Neural progenitor cell (in vitro differentiated cells): ENCODE data around the gene UBXN11. TPM values are rescaled to one million over a fixed set of nuclear protein-coding genes. Genes with fewer than 3 reads are reported as not detected.
"Not testable (repeated sequence)": the region's sequence is repeated elsewhere in the genome, so short reads cannot be mapped to it uniquely, and the experiment has no call there.

Source experiments
- DNase-seq: peaks from one replicate; pipeline ENCODE4 v3.0.0-alpha.2; 2016; ENCODE audit warnings: low spot score
- H2AFZ ChIP-seq: fragments of 200-600 bp; sonication (generic); replicated peaks from 2 replicates; pipeline ENCODE4 v1.6.1; 2016; ENCODE audit warnings: antibody characterized with exemption
- H3F3A ChIP-seq: fragments of 200-600 bp; sonication (generic); 2 replicates; pipeline ENCODE4 v1.6.1; 2016; ENCODE audit warnings: antibody characterized with exemption, low read depth
- H3K27ac ChIP-seq: fragments of 200-600 bp; sonication (generic); 2 replicates; pipeline ENCODE4 v1.5.1; 2016; ENCODE audit warnings: mild to moderate bottlenecking
- H3K27me3 ChIP-seq: fragments of 200-600 bp; sonication (generic); 2 replicates; pipeline ENCODE4 v1.6.1; 2016; ENCODE audit warnings: mild to moderate bottlenecking, moderate library complexity
- H3K36me3 ChIP-seq: fragments of 200-600 bp; sonication (generic); 2 replicates; pipeline ENCODE4 v1.5.1; 2016
- H3K4me1 ChIP-seq: fragments of 200-600 bp; sonication (generic); 2 replicates; pipeline ENCODE4 v1.6.1; 2016; ENCODE audit warnings: mixed run types
- H3K4me2 ChIP-seq: fragments of 200-600 bp; sonication (generic); 2 replicates; pipeline ENCODE4 v1.6.1; 2016
- H3K4me3 ChIP-seq: fragments of 200-600 bp; sonication (generic); 2 replicates; pipeline ENCODE4 v1.5.1; 2016
- H3K79me2 ChIP-seq: fragments of 200-600 bp; sonication (generic); 2 replicates; pipeline ENCODE4 v1.6.1; 2016; ENCODE audit warnings: low read depth
- H3K9ac ChIP-seq: fragments of 200-600 bp; sonication (generic); 2 replicates; pipeline ENCODE4 v1.6.1; 2016
- H3K9me3 ChIP-seq: fragments of 200-600 bp; sonication (generic); 2 replicates; pipeline ENCODE4 v1.5.1; 2016; ENCODE audit warnings: low read depth
- H4K20me1 ChIP-seq: fragments of 200-600 bp; sonication (generic); 2 replicates; pipeline ENCODE4 v1.6.1; 2016; ENCODE audit warnings: low read depth
- H3K27ac Mint-ChIP-seq: 3 replicates; pipeline ENCODE4 v1.8.0; 2021; ENCODE audit warnings: mixed read lengths
- H3K27me3 Mint-ChIP-seq: 2 replicates; pipeline ENCODE4 v1.8.0; 2022; ENCODE audit warnings: low read depth, mild to moderate bottlenecking, inconsistent platforms, moderate library complexity, mixed read lengths; ENCODE audit not compliant: insufficient read depth
- H3K36me3 Mint-ChIP-seq: 3 replicates; pipeline ENCODE4 v1.8.0; 2021; ENCODE audit warnings: mixed read lengths
- H3K4me1 Mint-ChIP-seq: 3 replicates; pipeline ENCODE4 v1.8.0; 2021; ENCODE audit warnings: mixed read lengths
- H3K4me3 Mint-ChIP-seq: 3 replicates; pipeline ENCODE4 v1.8.0; 2021; ENCODE audit warnings: mild to moderate bottlenecking, moderate library complexity, mixed read lengths
- H3K9me3 Mint-ChIP-seq: 3 replicates; pipeline ENCODE4 v1.8.0; 2020; ENCODE audit warnings: mixed read lengths
- CTCF ChIP-seq: fragments of 200-600 bp; sonication (generic); IDR thresholded peaks from 2 replicates; pipeline ENCODE4 v1.5.1; 2017; ENCODE audit warnings: antibody characterized with exemption, mild to moderate bottlenecking
- EZH2 ChIP-seq: fragments of 200-600 bp; sonication (generic); IDR thresholded peaks from 2 replicates; pipeline ENCODE4 v1.6.1; 2017; ENCODE audit warnings: antibody characterized with exemption, mild to moderate bottlenecking, moderate library complexity
- EZH2phosphoT487 ChIP-seq: fragments of 200-600 bp; sonication (generic); IDR thresholded peaks from 2 replicates; pipeline ENCODE4 v1.6.1; 2017; ENCODE audit warnings: antibody characterized with exemption
- total RNA-seq: library from RNA; depleted of rRNA; stranded (reverse); fragments of >200 nt; gene quantifications from 2 replicates; pipeline ENCODE4 v1.2.3, GENCODE V29; 2015; ENCODE audit warnings: low replicate concordance

The UBXN11 gene
- total RNA-seq, 1 donor from 2014 or later = 5.9 TPM

DNA sequence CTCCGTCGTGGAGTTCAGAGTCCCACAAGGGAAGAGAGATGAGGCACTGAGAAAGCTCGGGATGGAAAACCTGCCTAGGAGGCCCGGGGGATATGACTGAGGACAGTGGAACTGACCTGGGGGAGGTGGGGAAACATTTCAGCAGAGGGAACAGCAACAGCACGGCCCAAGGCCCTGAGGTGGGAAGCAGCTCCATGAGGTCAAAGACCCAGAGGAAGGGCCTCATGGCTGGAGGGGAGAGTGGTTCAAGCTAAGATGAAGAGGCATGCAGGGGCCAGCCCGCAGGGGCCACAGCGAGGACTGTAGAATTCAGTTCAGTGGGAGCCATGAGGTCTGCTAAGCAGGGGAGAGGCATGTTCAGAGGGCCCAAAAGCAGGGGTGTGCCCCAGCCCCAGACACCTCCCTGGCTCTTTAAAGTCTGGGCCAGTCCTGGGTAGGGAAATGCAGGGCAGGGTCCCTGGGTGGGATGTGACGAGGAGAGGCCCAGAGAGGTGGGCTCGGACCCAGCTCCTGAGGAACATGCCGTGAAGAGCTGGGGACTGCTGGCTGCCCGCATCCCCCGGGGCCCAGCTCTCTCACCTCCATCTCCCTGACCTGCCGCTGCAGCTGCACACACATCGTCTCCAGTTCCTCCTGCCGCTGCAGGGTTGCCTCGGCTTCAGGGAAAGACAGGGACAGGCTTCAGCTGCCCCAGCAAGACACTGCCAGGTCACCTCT is 9.9 kb downstream of the UBXN11 start:
- no peak overlapping the region for H3K9ac ChIP-seq
- H2AFZ ChIP-seq = no peak overlapping the region
- no peaks in the 10 kb centered on the region for H3F3A ChIP-seq
- no peaks in the 10 kb centered on the region for H3K27me3 ChIP-seq
- no peak overlapping the region for H3K4me3 ChIP-seq
- H3K27ac ChIP-seq = no peak overlapping the region
- no peak overlapping the region for H3K4me2 ChIP-seq
- peaks cover 9% of the 10 kb centered on the region for H3K4me1 Mint-ChIP-seq
- H3K27me3 Mint-ChIP-seq = peaks cover 12% of the 10 kb centered on the region
- no peaks in the 10 kb centered on the region for H3K4me1 ChIP-seq
- H3K9me3 ChIP-seq = no peaks in the 10 kb centered on the region
- peaks cover 9% of the 10 kb centered on the region for H3K36me3 Mint-ChIP-seq
- H3K27ac Mint-ChIP-seq = peak overlapping the region; percentile 78
- no peaks in the 10 kb centered on the region for H4K20me1 ChIP-seq
- no peaks in the 10 kb centered on the region for H3K9me3 Mint-ChIP-seq
- TF ChIP-seq EZH2phosphoT487 = no peak
- no peak for TF ChIP-seq EZH2
- TF ChIP-seq CTCF = no peak
- no peaks in the 10 kb centered on the region for H3K79me2 ChIP-seq
- DNase-seq = no peak
- H3K36me3 ChIP-seq = no peaks in the 10 kb centered on the region
- peak overlapping the region; percentile 72 for H3K4me3 Mint-ChIP-seq

- DNase-seq = no peak
These were observed 11.0 kb downstream of the UBXN11 start for GRCh38 chr1:26295194-26296138.

GRCh38 chr1:26293911-26294463 is 12.4 kb downstream of the UBXN11 start:
- no peak for DNase-seq
- TF ChIP-seq CTCF = no peak
- no peak for TF ChIP-seq EZH2phosphoT487
- TF ChIP-seq EZH2 = no peak
- no peaks in the 10 kb centered on the region for H4K20me1 ChIP-seq
- no peaks in the 10 kb centered on the region for H3K9me3 ChIP-seq
- H3K27ac Mint-ChIP-seq = no peak overlapping the region
- peaks cover 21% of the 10 kb centered on the region for H3K4me1 ChIP-seq
- H3K4me2 ChIP-seq = no peak overlapping the region
- H3K9me3 Mint-ChIP-seq = no peaks in the 10 kb centered on the region
- H3K27ac ChIP-seq = no peak overlapping the region
- peaks cover 33% of the 10 kb centered on the region for H3K4me1 Mint-ChIP-seq
- no peak overlapping the region for H3K4me3 ChIP-seq
- H3K79me2 ChIP-seq = no peaks in the 10 kb centered on the region
- H3K36me3 ChIP-seq = no peaks in the 10 kb centered on the region
- peaks cover 12% of the 10 kb centered on the region for H3K27me3 Mint-ChIP-seq
- no peaks in the 10 kb centered on the region for H3K27me3 ChIP-seq
- H2AFZ ChIP-seq = no peak overlapping the region
- H3K36me3 Mint-ChIP-seq = peaks cover 9% of the 10 kb centered on the region
- H3K9ac ChIP-seq = no peak overlapping the region
- H3K4me3 Mint-ChIP-seq = no peak overlapping the region
- H3F3A ChIP-seq = no peaks in the 10 kb centered on the region

More at GRCh38 chr1:26295194-26296138, 11.0 kb downstream of the UBXN11 start:
- no peak overlapping the region for H3K9ac ChIP-seq
- Mint-ChIP-seq H3K4me1 (peaks cover 19% of the 10 kb centered on the region), H3K27ac (no peak overlapping the region), H3K9me3 (no peaks in the 10 kb centered on the region), H3K27me3 (peaks cover 13% of the 10 kb centered on the region), H3K4me3 (no peak overlapping the region), H3K36me3 (peaks cover 9% of the 10 kb centered on the region)
- H3K4me2 ChIP-seq = no peak overlapping the region
- H3F3A ChIP-seq = no peaks in the 10 kb centered on the region
- no peak overlapping the region for H3K4me3 ChIP-seq
- no peak overlapping the region for H2AFZ ChIP-seq
- H3K4me1 ChIP-seq = peaks cover 9% of the 10 kb centered on the region
- H3K9me3 ChIP-seq = no peaks in the 10 kb centered on the region
- no peaks in the 10 kb centered on the region for H3K79me2 ChIP-seq
- no peak overlapping the region for H3K27ac ChIP-seq
- no peaks in the 10 kb centered on the region for H3K36me3 ChIP-seq
- H4K20me1 ChIP-seq = no peaks in the 10 kb centered on the region
- TF ChIP-seq EZH2 (no peak), EZH2phosphoT487 (no peak), CTCF (no peak)
- no peaks in the 10 kb centered on the region for H3K27me3 ChIP-seq

DNA sequence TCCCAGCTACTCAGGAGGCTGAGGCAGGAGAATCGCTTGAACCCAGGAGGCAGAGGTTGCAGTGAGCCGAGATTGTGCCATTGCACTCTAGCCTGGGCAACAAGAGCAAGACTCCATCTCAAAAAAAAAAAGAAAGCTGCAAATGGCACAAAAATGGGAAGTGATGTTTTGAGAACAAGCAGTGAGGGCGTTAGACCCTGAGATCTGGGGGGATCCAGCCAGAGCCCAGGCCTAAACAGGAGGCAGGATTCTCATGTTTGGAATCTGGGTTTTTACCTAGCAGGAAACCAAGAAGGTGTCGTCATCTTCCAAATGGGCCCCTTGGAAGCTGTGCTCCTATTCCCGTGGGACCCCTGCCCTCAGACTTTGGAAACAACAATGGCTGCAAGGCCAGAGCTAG is 13.7 kb downstream of the UBXN11 start:
- H3K27me3 ChIP-seq, H2AFZ ChIP-seq, H3K36me3 Mint-ChIP-seq, H4K20me1 ChIP-seq, H3K27ac Mint-ChIP-seq, H3K4me3 ChIP-seq, H3K9ac ChIP-seq, H3K36me3 ChIP-seq, H3K4me3 Mint-ChIP-seq, H3K9me3 Mint-ChIP-seq, H3K79me2 ChIP-seq, DNase-seq, H3F3A ChIP-seq, H3K9me3 ChIP-seq, H3K4me2 ChIP-seq, H3K27ac ChIP-seq: not testable (repeated sequence)
- peaks cover 22% of the 10 kb centered on the region for H3K4me1 ChIP-seq
- Mint-ChIP-seq H3K4me1 (peaks cover 45% of the 10 kb centered on the region), H3K27me3 (peaks cover 12% of the 10 kb centered on the region)
